NOMO-1 treated with dmso at 0.1 percent for 144 hours (cell line): Measurements from ENCODE around the gene RAP1A.
"Not testable (repeated sequence)": the region's sequence is repeated elsewhere in the genome, so short reads cannot be mapped to it uniquely, and the experiment has no call there.

Experiments
- DNase-seq: peaks from one replicate; lab custom pipeline; 2025; ENCODE audit not compliant: unreplicated experiment; lab: John Stamatoyannopoulos, UW

Gene RAP1A

GRCh38 chr1:111628153-111628552 is 8.6 kb downstream of the RAP1A start:
- no peak for DNase-seq

DNA sequence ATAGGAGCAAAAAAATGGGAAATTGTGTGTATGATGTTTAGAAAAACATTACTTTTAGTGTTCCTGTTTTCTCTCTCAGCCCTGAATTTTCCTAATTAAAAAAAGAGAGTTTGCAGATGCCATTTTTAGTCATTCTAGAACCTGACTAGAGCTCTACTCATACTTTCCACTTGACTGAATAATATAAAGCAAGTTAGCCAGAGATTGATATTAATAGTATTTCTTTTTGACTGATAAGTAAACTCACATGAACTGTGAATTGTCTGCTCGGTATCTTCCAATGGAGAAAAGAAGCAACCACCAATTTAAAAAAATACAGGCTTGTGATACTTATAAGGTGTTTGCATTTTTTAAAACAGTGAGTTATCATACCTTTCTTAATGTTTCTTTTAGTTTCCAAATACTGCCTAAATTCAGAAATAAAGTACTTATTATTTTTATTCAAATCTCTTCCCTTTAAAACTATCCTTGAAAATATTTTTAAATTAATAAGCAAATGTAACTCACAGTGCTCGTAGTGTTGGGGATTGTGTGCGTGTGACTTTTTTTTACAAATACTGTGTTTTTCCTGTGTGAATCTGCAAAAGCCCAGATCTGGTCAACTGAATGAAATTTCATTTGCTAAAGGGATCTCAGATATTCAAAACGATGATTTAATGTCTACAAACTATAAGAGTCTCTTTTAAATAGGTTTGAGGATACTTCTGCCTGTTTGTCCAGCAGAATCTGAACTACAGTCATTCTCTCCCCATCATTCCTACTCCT is 9.8 kb downstream of the RAP1A start:
- DNase-seq: no peak

- DNase-seq: no peak
These were observed 11.0 kb downstream of the RAP1A start for GRCh38 chr1:111630567-111630966.

- DNase-seq: no peak
These were observed 11.9 kb downstream of the RAP1A start for GRCh38 chr1:111631502-111631901.

DNA sequence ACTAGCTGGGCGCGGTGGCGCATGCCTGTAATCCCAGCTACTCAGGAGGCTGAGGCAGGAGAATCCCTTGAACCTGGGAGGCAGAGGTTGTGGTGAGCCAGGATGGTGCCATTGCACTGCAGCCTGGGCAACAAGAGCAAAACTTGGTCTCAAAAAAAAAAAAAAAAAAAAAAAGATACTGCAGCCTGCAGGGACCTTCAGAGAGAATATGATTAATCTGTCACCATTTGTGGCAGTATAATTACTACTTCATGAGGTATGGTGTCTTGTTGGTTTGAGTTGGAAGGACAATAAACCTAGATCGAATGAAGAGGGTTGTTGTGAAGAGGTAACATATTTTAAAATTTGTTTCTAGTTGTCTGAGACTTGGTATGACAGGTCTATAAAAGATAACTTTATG is 13.2 kb downstream of the RAP1A start:
- not testable (repeated sequence) for DNase-seq

DNA sequence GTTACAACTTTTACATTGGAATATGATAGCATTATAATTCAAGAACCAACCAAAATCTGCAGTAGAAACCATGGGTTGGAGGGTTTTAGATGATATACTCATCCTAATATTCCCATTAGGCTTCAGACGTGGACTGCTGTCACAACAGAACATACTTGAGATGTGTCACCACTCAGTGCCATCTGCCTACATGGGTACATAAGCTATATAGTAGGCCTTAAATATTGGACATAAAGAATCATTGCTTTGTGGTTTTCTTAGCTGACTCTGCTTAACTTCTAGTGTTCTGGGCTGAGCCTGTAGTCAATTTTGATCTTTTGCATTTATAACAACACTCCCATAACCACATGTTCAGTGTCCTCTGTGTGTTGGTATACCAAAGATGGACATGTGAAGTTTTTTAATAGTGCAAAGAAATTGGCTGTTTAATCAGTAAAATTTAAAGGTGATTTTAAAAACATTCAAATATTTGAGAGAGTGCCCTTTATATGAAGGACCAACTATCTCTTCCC is 14.2 kb downstream of the RAP1A start:
- DNase-seq: no peak

- DNase-seq: no peak
These were observed 15.9 kb downstream of the RAP1A start for GRCh38 chr1:111635324-111636009.

- no peak for DNase-seq
These were observed 18.7 kb downstream of the RAP1A start for GRCh38 chr1:111638320-111638719.

GRCh38 chr1:111639602-111640198 is 20.1 kb downstream of the RAP1A start:
- no peak for DNase-seq

DNA sequence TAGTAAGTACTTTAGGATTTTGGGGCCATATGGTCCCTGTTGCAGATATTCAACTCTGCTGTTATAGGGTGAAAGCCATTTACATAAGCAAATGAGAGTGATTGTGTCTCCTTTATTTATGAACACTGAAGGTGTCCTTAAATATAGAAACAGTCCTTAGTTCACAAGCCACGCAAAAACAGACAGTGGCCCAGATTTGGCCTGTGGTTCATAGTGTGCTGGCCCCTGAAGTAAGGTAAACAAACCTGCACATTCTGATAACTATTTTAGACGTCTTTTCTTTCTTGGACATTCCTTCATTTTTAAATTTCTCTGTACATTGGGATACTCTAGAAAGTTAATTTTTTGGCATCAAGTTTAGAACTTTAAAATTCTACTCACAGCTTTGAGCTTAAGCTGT is 23.5 kb downstream of the RAP1A start:
- no peak for DNase-seq

DNA sequence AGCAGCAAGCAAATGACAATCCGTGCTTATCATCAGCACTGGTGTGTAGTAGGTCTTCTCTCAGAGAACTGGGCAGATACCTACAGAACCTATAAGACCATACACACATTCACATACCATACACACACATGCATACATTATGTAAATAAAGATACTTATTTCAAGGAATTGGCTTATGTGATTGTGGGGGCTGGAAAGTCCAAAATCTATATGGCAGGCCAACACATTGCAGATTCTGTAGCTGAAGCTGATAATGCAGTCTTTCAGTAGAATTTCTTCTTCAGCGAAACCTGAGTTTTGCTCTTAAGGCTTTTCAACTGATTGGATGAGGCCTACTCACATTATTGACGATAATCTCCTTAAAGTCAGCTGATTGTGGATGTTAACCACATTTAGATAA is 24.1 kb downstream of the RAP1A start:
- no peak for DNase-seq

DNA sequence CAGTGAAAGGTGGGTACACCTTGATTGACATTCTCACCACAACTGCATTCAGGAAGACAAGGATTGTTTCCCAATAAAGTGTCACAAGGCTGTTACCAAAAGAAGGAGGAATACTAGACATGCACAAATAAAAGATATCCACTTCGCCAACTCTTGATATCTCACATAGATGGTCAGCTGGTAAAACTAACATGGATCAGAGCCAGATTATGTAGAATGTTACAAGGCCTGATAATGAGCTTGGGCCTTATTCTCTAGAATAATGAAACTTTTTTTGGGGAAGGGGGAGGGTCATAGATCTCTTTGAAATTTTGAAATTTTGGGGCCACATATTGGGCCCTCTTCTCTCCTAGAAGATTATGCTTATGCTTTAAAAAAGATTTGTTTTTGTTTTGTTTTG is 24.9 kb downstream of the RAP1A start:
- DNase-seq: no peak

DNA sequence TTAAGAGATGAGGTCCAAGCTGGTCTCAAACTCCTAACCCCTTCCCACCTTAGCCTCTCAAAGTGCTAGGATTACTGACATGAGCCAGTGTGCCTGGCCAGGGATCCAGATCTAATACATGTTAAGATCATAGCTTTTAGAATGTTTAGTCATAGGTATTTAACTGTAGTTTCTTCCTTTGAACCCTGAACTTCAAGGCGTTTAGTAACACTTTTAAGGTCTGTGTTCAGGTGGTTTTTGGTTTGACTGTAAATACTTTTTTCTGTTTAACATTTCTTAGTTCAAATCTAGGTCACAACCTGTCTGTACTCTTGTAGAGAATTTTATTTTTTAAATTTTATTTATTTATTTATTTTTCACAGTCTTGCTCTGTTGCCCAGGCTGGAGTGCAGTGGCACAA is 28.1 kb downstream of the RAP1A start:
- no peak for DNase-seq

GRCh38 chr1:111648806-111649205 is 29.2 kb downstream of the RAP1A start:
- DNase-seq: no peak

DNA sequence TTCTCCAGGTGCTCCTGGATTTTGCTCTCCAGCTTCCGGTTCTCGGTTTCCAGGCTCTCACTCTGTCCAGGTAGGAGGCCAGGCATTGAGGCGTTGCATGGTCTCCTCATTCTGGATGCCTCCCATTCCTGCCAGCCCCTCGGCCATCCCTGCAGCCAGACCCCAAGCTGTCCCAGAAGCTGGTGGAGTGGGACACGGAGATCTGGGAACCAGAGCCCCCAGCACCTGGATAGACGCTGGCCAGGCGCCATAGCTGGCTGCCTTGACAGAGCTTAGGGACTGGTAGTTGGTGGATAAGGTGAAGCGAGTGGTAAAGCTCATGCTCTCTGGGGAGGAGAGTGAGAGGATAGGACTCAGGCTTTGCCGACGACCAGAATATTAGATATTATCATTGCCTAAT is 29.6 kb downstream of the RAP1A start:
- DNase-seq: no peak

DNA sequence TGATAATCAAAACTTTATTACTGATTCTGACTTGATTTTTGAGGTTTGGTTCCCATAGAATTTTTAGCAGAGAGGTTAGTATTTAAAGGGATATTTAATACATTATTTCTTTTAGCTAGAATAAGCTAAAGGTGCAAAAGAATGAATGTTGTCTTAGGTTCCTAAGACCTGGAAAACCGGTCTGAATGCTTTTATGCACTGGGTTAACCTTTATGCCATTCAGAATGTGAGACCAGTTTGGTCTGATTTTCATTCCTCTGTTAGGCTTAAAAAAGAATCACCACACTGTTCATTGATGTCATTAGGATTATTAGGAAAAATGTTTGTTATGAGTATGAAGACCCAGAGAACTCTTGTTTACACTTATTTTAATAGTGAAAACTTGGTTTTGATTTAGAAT is 30.1 kb downstream of the RAP1A start:
- DNase-seq: no peak

DNA sequence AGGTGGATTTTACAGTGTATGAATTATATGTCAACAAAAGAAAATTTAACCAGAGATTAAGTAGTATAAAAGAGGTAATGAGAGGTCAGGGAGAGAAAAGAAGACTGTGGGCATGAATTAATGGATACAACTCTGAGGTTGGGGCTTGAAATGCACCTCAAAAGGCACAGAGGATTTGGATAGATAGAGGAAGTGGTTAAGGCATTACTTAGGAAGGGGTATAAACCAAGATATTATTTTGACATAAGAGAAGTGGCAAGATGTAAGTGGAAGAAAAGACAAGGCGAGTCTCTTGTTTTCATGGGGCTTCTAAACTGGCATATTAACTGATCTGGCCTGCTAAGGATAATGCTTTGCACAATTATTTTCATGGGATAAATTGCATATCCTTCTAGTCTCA is 34.1 kb downstream of the RAP1A start:
- peak; percentile 70 for DNase-seq

DNA sequence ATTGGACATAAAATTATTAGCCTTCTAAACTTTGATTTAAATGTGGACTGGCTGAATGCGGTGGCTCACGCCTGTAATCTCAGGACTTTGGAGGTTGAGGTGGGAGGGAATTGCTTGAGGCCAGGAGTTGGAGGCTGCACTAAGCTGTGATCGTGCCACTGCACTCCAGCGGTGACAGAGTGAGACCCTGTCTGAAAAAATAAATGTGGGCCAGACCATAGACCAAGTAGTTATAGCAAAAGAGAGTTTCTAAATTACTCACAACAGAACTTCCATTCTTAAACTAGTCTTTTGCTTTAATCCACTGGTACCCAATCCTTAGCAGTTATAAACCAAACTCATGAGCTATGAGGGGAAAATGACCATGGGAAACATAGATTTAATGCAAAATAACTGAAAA is 35.2 kb downstream of the RAP1A start:
- no peak for DNase-seq

DNA sequence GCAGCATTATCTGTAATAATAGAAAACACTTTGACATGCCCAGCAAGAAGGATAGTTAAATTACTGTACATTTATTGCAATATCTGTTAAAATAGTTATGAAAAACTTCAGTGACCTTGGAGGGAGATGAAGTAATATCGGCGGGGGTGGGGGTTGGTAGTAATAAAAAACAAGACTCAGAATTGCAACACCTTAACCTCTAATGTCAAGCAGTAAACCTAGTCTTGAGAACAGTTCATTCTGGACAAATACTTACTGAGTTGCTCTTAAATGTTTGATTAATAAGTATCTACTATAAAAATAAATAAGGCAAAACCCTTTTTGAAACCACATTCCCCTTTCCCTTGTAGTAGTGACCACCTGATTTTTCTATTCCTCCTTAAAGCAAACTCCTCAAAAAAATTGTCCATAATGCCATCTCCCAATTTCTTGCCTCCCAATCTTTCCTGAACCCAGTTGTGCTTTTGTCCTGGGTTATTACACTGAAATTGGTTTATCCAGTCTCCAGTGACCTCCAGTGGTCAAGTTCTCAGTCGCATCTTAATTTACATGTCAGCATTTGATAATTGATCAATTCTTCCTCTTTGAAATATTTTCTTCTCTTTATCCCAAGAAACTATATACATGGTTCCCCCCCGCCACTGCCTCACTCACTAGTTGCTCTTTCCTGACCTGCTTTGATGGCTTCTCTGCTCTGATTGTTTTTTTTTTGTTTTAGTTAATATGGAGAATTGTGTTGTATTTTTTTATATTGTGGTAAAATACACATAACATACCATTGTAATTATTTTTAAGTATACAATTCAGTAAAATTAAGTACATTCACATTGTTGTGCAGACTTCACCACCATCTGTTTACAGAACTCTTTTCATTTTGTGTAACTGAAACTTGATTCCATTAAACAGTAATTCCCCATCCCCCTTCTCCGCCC is 36.8 kb downstream of the RAP1A start:
- DNase-seq: peak; percentile 15

- DNase-seq: no peak
These were observed 39.0 kb downstream of the RAP1A start for GRCh38 chr1:111658622-111659021.
